ENCODE results near the gene BET1. TPM values are rescaled to one million over a fixed set of nuclear protein-coding genes. Genes with fewer than 3 reads are reported as not detected.

Gene BET1
- total RNA-seq, 2 donors from 2014 or later: 18.1 to 23.8 TPM

- DNase-seq (ENCODE audit: low spot score) (no peak), ATAC-seq (no peak)
- no peak overlapping the region for H3K4me3 Mint-ChIP-seq
- peaks cover 17% of the 10 kb centered on the region for H3K36me3 Mint-ChIP-seq
- no peaks in the 10 kb centered on the region for H3K9me3 Mint-ChIP-seq
- peaks cover 32 to 47% of the 10 kb centered on the region in 2 donors for H3K4me1 Mint-ChIP-seq (ENCODE audit: low read depth in 2 of 2)
- H3K27me3 Mint-ChIP-seq: no peaks in the 10 kb centered on the region
- no peak overlapping the region for H3K27ac Mint-ChIP-seq
Observed at GRCh38 chr7:94001396-94001795, 2.8 kb downstream of the BET1 start.

GRCh38 chr7:93997868-93998267, 6.3 kb downstream of the BET1 start:
- Mint-ChIP-seq H3K27me3 (no peaks in the 10 kb centered on the region), H3K4me1 (ENCODE audit: low read depth in 2 of 2) (peaks cover 26 to 36% of the 10 kb centered on the region in 2 donors), H3K4me3 (no peak overlapping the region), H3K9me3 (no peaks in the 10 kb centered on the region), H3K27ac (no peak overlapping the region), H3K36me3 (peaks cover 17% of the 10 kb centered on the region)
- no peak for ATAC-seq
- no peak for DNase-seq (ENCODE audit: low spot score)

- Mint-ChIP-seq H3K27ac (no peak overlapping the region), H3K27me3 (no peaks in the 10 kb centered on the region), H3K9me3 (no peaks in the 10 kb centered on the region), H3K4me1 (ENCODE audit: low read depth in 2 of 2) (peaks cover 5 to 6% of the 10 kb centered on the region in 2 donors), H3K36me3 (peaks cover 6% of the 10 kb centered on the region), H3K4me3 (no peak overlapping the region)
- DNase-seq (ENCODE audit: low spot score) (no peak), ATAC-seq (no peak)
Observed at GRCh38 chr7:93992421-93993110, 11.6 kb downstream of the BET1 start.

GRCh38 chr7:93987297-93987696, 16.9 kb downstream of the BET1 start:
- Mint-ChIP-seq H3K27me3 (no peaks in the 10 kb centered on the region), H3K27ac (no peak overlapping the region), H3K36me3 (peaks cover 1% of the 10 kb centered on the region), H3K9me3 (no peaks in the 10 kb centered on the region), H3K4me1 (ENCODE audit: low read depth in 2 of 2) (peaks cover under 1% of the 10 kb centered on the region in 2 donors), H3K4me3 (no peak overlapping the region)
- DNase-seq (ENCODE audit: low spot score): no peak
- no peak for ATAC-seq

- Mint-ChIP-seq H3K4me3 (no peak overlapping the region), H3K27ac (no peak overlapping the region), H3K4me1 (ENCODE audit: low read depth in 2 of 2) (peaks cover 0 to 12% of the 10 kb centered on the region in 2 donors), H3K36me3 (peaks cover 3% of the 10 kb centered on the region), H3K9me3 (no peaks in the 10 kb centered on the region), H3K27me3 (no peaks in the 10 kb centered on the region)
- ATAC-seq: no peak
- DNase-seq (ENCODE audit: low spot score): no peak
Observed at GRCh38 chr7:93985101-93985500, 19.1 kb downstream of the BET1 start.

GRCh38 chr7:93984024-93984423, 20.1 kb downstream of the BET1 start:
- no peaks in the 10 kb centered on the region for H3K9me3 Mint-ChIP-seq
- H3K36me3 Mint-ChIP-seq: peaks cover 5% of the 10 kb centered on the region

GRCh38 chr7:93981480-93981874, 22.7 kb downstream of the BET1 start:
- H3K9me3 Mint-ChIP-seq: no peaks in the 10 kb centered on the region
- H3K27me3 Mint-ChIP-seq: peaks cover 7 to 11% of the 10 kb centered on the region in 2 donors
- peaks cover 0 to 12% of the 10 kb centered on the region in 2 donors for H3K4me1 Mint-ChIP-seq (ENCODE audit: low read depth in 2 of 2)
- no peak overlapping the region for H3K4me3 Mint-ChIP-seq
- peaks cover 5% of the 10 kb centered on the region for H3K36me3 Mint-ChIP-seq
- no peak overlapping the region for H3K27ac Mint-ChIP-seq
- ATAC-seq: no peak
- DNase-seq (ENCODE audit: low spot score): no peak

More at GRCh38 chr7:93984024-93984423, 20.1 kb downstream of the BET1 start:
- Mint-ChIP-seq H3K27me3 (no peaks in the 10 kb centered on the region), H3K4me3 (no peak overlapping the region), H3K4me1 (ENCODE audit: low read depth in 2 of 2) (peaks cover 0 to 12% of the 10 kb centered on the region in 2 donors), H3K27ac (no peak overlapping the region)
- DNase-seq (ENCODE audit: low spot score): no peak
- ATAC-seq: no peak

GRCh38 chr7:93980744-93981479, 23.2 kb downstream of the BET1 start:
- peak overlapping the region; percentile 70 for H3K4me3 Mint-ChIP-seq

GRCh38 chr7:93977211-93977950, 26.8 kb downstream of the BET1 start:
- H3K9me3 Mint-ChIP-seq: no peaks in the 10 kb centered on the region
- H3K4me3 Mint-ChIP-seq: no peak overlapping the region
- peaks cover 0 to 12% of the 10 kb centered on the region in 2 donors for H3K4me1 Mint-ChIP-seq (ENCODE audit: low read depth in 2 of 2)
- ATAC-seq (no peak), DNase-seq (ENCODE audit: low spot score) (no peak)
- H3K36me3 Mint-ChIP-seq: peaks cover 5% of the 10 kb centered on the region
- H3K27me3 Mint-ChIP-seq: peaks cover 7 to 11% of the 10 kb centered on the region in 2 donors
- H3K27ac Mint-ChIP-seq: no peak overlapping the region

More at GRCh38 chr7:93980744-93981479, 23.2 kb downstream of the BET1 start:
- Mint-ChIP-seq H3K4me1 (ENCODE audit: low read depth in 2 of 2) (peaks cover 0 to 12% of the 10 kb centered on the region in 2 donors), H3K27ac (no peak overlapping the region), H3K9me3 (no peaks in the 10 kb centered on the region), H3K36me3 (peaks cover 5% of the 10 kb centered on the region), H3K27me3 (peaks cover 7 to 11% of the 10 kb centered on the region in 2 donors)
- no peak for ATAC-seq
- no peak for DNase-seq (ENCODE audit: low spot score)

GRCh38 chr7:93973134-93973533, 31.0 kb downstream of the BET1 start:
- Mint-ChIP-seq H3K27me3 (peaks cover 7 to 8% of the 10 kb centered on the region in 2 donors), H3K27ac (no peak overlapping the region), H3K4me3 (no peak overlapping the region), H3K9me3 (no peaks in the 10 kb centered on the region), H3K36me3 (no peaks in the 10 kb centered on the region), H3K4me1 (ENCODE audit: low read depth in 2 of 2) (no peaks in the 10 kb centered on the region)
- ATAC-seq (no peak), DNase-seq (ENCODE audit: low spot score) (no peak)

GRCh38 chr7:93972029-93972725, 32.0 kb downstream of the BET1 start:
- H3K27me3 Mint-ChIP-seq: peaks cover 0 to 5% of the 10 kb centered on the region in 2 donors
- no peaks in the 10 kb centered on the region for H3K9me3 Mint-ChIP-seq
- no peak overlapping the region for H3K4me3 Mint-ChIP-seq
- H3K4me1 Mint-ChIP-seq (ENCODE audit: low read depth in 2 of 2): no peaks in the 10 kb centered on the region
- H3K36me3 Mint-ChIP-seq: no peaks in the 10 kb centered on the region
- H3K27ac Mint-ChIP-seq: no peak overlapping the region
- DNase-seq (ENCODE audit: low spot score): no peak
- ATAC-seq: no peak

- H3K27ac Mint-ChIP-seq: no peak overlapping the region
- no peak for DNase-seq (ENCODE audit: low spot score)
- no peaks in the 10 kb centered on the region for H3K9me3 Mint-ChIP-seq
- H3K27me3 Mint-ChIP-seq: no peaks in the 10 kb centered on the region
- no peaks in the 10 kb centered on the region for H3K4me1 Mint-ChIP-seq (ENCODE audit: low read depth in 2 of 2)
- ATAC-seq: no peak
- H3K36me3 Mint-ChIP-seq: peaks cover 4% of the 10 kb centered on the region
- no peak overlapping the region for H3K4me3 Mint-ChIP-seq
Observed at GRCh38 chr7:93968911-93969620, 35.1 kb downstream of the BET1 start.

- Mint-ChIP-seq H3K4me3 (no peak overlapping the region), H3K9me3 (no peaks in the 10 kb centered on the region), H3K27me3 (no peaks in the 10 kb centered on the region), H3K36me3 (peaks cover 4% of the 10 kb centered on the region), H3K4me1 (ENCODE audit: low read depth in 2 of 2) (no peaks in the 10 kb centered on the region), H3K27ac (no peak overlapping the region)
- ATAC-seq (no peak), DNase-seq (ENCODE audit: low spot score) (no peak)
Observed at GRCh38 chr7:93964813-93965212, 39.3 kb downstream of the BET1 start.

Measured in natural killer cell treated with Interleukin-12 subunit alpha and Interleukin-12 subunit beta and Interleukin-15 and Interleukin-18, amount 100 ng/mL, for 72 hours (primary cell).